H1 (cell line): ENCODE results near the gene SSH2. TPM values are rescaled to one million over a fixed set of nuclear protein-coding genes. Genes with fewer than 3 reads are reported as not detected.

Source experiments
- CTCF ChIA-PET: fragments of 300-600 bp; sonication (Branson Sonifier 250); formaldehyde crosslinking; loops from one replicate; lab custom pipeline; 2021; ENCODE audit not compliant: partially characterized antibody; lab: Charles Lee
- POLR2A ChIA-PET: fragments of 300-600 bp; sonication (Branson Sonifier 250); formaldehyde crosslinking; loops from one replicate; lab custom pipeline; 2021; ENCODE audit warnings: inconsistent platforms; ENCODE audit not compliant: partially characterized antibody; lab: Charles Lee
- DNase-seq, 2 experiments: peaks; one replicate each; pipeline versions ENCODE4 v3.0.0 to v3.0.0-alpha.2; 2010 to 2022; ENCODE audit warnings: low spot score in 2 of 2, low read depth in 1 of 2, mixed read lengths in 1 of 2
- FAIRE-seq: peaks from 2 replicates; lab custom pipeline; 2011; peaks lifted over from hg19 to GRCh38; lab: Jason Lieb, UNC
- H2AFZ ChIP-seq: 2 replicates; pipeline ENCODE4 v1.8.1; 2012; ENCODE audit warnings: low read length, inconsistent platforms
- H2AK5ac ChIP-seq: 2 replicates; pipeline ENCODE4 v1.6.1; 2013; ENCODE audit warnings: low read depth, low read length
- H2BK120ac ChIP-seq: replicated peaks from 2 replicates; pipeline ENCODE3; 2013; ENCODE audit warnings: low read depth, low read length, inconsistent platforms
- H2BK12ac ChIP-seq: 2 replicates; pipeline ENCODE4 v1.6.1; 2013; ENCODE audit warnings: low read depth, low read length
- H2BK15ac ChIP-seq: 2 replicates; pipeline ENCODE4 v1.6.1; 2013; ENCODE audit warnings: low read length
- H2BK20ac ChIP-seq: 2 replicates; pipeline ENCODE4 v1.6.1; 2013; ENCODE audit warnings: low read length
- H2BK5ac ChIP-seq: 2 replicates; pipeline ENCODE4 v1.6.1; 2013; ENCODE audit warnings: low read depth, low read length
- H3K14ac ChIP-seq: 2 replicates; pipeline ENCODE4 v1.6.1; 2013; ENCODE audit warnings: inconsistent platforms; ENCODE audit not compliant: insufficient read length
- H3K18ac ChIP-seq: 2 replicates; pipeline ENCODE4 v1.6.1; 2013; ENCODE audit warnings: low read length; ENCODE audit errors: extremely low read depth
- H3K23ac ChIP-seq: 2 replicates; pipeline ENCODE4 v1.6.1; 2013; ENCODE audit warnings: inconsistent platforms; ENCODE audit not compliant: insufficient read length
- H3K23me2 ChIP-seq: 2 replicates; pipeline ENCODE4 v1.6.1; 2013; ENCODE audit warnings: low read depth, low read length
- H3K27ac ChIP-seq: 2 replicates; pipeline ENCODE4 v1.6.1; 2011; ENCODE audit warnings: low read depth, low read length, inconsistent platforms
- H3K27me3 ChIP-seq, 4 experiments: replicated peaks in 1 of 4; 1 replicate in 1 of 4; 2 replicates in 3 of 4; pipeline versions ENCODE4 v1.6.1 to v1.8.1; 2011 to 2013; ENCODE audit warnings: low read length in 3 of 4, mild to moderate bottlenecking in 3 of 4, inconsistent platforms in 2 of 4, mixed read lengths in 2 of 4, moderate library complexity in 1 of 4; ENCODE audit not compliant: control insufficient read depth in 3 of 4, insufficient read depth in 3 of 4; ENCODE audit errors: extremely low read depth in 1 of 4
- H3K36me3 ChIP-seq, 4 experiments: 2 replicates each; pipeline versions ENCODE4 v1.6.1 to v1.8.1; 2011 to 2013; ENCODE audit warnings: mild to moderate bottlenecking in 4 of 4, low read length in 3 of 4, moderate library complexity in 2 of 4, control low read depth in 1 of 4, inconsistent platforms in 1 of 4; ENCODE audit not compliant: insufficient read depth in 4 of 4, control insufficient read depth in 2 of 4
- H3K4ac ChIP-seq: replicated peaks from 2 replicates; pipeline ENCODE3; 2013; ENCODE audit warnings: low read length, low read depth, mixed read lengths, inconsistent platforms; ENCODE audit not compliant: insufficient read length
- H3K4me1 ChIP-seq, 4 experiments: replicated peaks in 1 of 4; 1 replicate in 1 of 4; 2 replicates in 3 of 4; pipeline versions ENCODE4 v1.6.1 to v1.8.1; 2011 to 2013; ENCODE audit warnings: low read length in 3 of 4, inconsistent platforms in 2 of 4, mixed read lengths in 1 of 4; ENCODE audit not compliant: insufficient read depth in 4 of 4, control insufficient read depth in 3 of 4
- H3K4me2 ChIP-seq, 2 experiments: 2 replicates each; pipeline versions ENCODE4 v1.6.1 to v1.8.1; 2011 to 2013; ENCODE audit warnings: low read depth in 2 of 2, low read length in 2 of 2, control low read depth in 1 of 2, inconsistent platforms in 1 of 2, mild to moderate bottlenecking in 1 of 2; ENCODE audit not compliant: insufficient read depth in 1 of 2
- H3K4me3 ChIP-seq, 4 experiments: fragments of 200-600, 300-600 bp in 1 of 4; sonication (generic), shearing (Covaris generic), sonication (Bioruptor Twin) in 1 of 4; 2 replicates each; pipeline versions ENCODE4 v1.5.1 to v1.8.1; 2011 to 2016; ENCODE audit warnings: low read length in 4 of 4, low read depth in 3 of 4, control low read depth in 2 of 4, inconsistent platforms in 2 of 4, mild to moderate bottlenecking in 2 of 4, mixed read lengths in 1 of 4, moderate library complexity in 1 of 4; ENCODE audit not compliant: insufficient read depth in 2 of 4; ENCODE audit errors: extremely low read depth in 1 of 4
- H3K56ac ChIP-seq: replicated peaks from 2 replicates; pipeline ENCODE3; 2013; ENCODE audit warnings: low read depth, mild to moderate bottlenecking, mixed read lengths, low read length, inconsistent platforms; ENCODE audit not compliant: insufficient read length
- H3K79me1 ChIP-seq: 2 replicates; pipeline ENCODE4 v1.6.1; 2013; ENCODE audit warnings: low read depth, low read length, control low read depth
- H3K79me2 ChIP-seq, 2 experiments: 2 replicates each; pipeline versions ENCODE4 v1.6.1 to v1.8.1; 2012 to 2013; ENCODE audit warnings: low read length in 2 of 2, mild to moderate bottlenecking in 2 of 2, inconsistent platforms in 1 of 2; ENCODE audit not compliant: insufficient read depth in 2 of 2, control insufficient read depth in 1 of 2
- H3K9ac ChIP-seq, 4 experiments: replicated peaks in 1 of 4; 1 replicate in 1 of 4; 2 replicates in 3 of 4; pipeline versions ENCODE4 v1.6.1 to v1.8.1; 2011 to 2013; ENCODE audit warnings: low read depth in 3 of 4, low read length in 3 of 4, control low read depth in 2 of 4, mild to moderate bottlenecking in 2 of 4, moderate library complexity in 2 of 4, inconsistent platforms in 1 of 4; ENCODE audit errors: extremely low read depth in 1 of 4
- H3K9me3 ChIP-seq, 2 experiments: 2 replicates each; pipeline versions ENCODE4 v1.6.1 to v1.8.1; 2012 to 2013; ENCODE audit warnings: mild to moderate bottlenecking in 2 of 2, moderate library complexity in 2 of 2, control low read depth in 1 of 2, inconsistent platforms in 1 of 2, low read depth in 1 of 2, low read length in 1 of 2, mixed read lengths in 1 of 2; ENCODE audit not compliant: insufficient read depth in 2 of 2
- H4K20me1 ChIP-seq, 2 experiments: replicated peaks in 1 of 2; 2 replicates each; pipeline versions ENCODE3 to v1.8.1; 2011 to 2013; ENCODE audit warnings: inconsistent platforms in 2 of 2, low read length in 2 of 2, mild to moderate bottlenecking in 1 of 2; ENCODE audit not compliant: insufficient read depth in 2 of 2, control insufficient read depth in 1 of 2
- H4K5ac ChIP-seq: 2 replicates; pipeline ENCODE4 v1.6.1; 2013; ENCODE audit warnings: low read length, low read depth, mixed read lengths, inconsistent platforms; ENCODE audit not compliant: insufficient read length
- H4K8ac ChIP-seq: 2 replicates; pipeline ENCODE4 v1.8.0; 2013; ENCODE audit warnings: mild to moderate bottlenecking, moderate library complexity, low read length, inconsistent platforms; ENCODE audit not compliant: insufficient read depth; ENCODE audit errors: extremely low read depth
- H4K91ac ChIP-seq: replicated peaks from 2 replicates; pipeline ENCODE3; 2013; ENCODE audit warnings: low read length, mixed read lengths, inconsistent platforms; ENCODE audit not compliant: insufficient read length
- CEBPB ChIP-seq: IDR thresholded peaks from 2 replicates; pipeline ENCODE4 v1.6.1; 2012; ENCODE audit warnings: low read depth, low read length
- EP300 ChIP-seq, 2 experiments: IDR thresholded peaks; 1 replicate in 1 of 2; 2 replicates in 1 of 2; pipeline ENCODE4 v1.6.1; 2011 to 2012; ENCODE audit warnings: low read depth in 2 of 2, low read length in 2 of 2, mild to moderate bottlenecking in 2 of 2, borderline replicate concordance in 1 of 2, inconsistent platforms in 1 of 2, moderate library complexity in 1 of 2
- HDAC2 ChIP-seq, 2 experiments: fragments of 300-600 bp in 1 of 2; sonication (generic) in 1 of 2; IDR thresholded peaks; 2 replicates each; pipeline ENCODE4 v1.6.1; 2011 to 2012; ENCODE audit warnings: low read depth in 2 of 2, low read length in 2 of 2, mild to moderate bottlenecking in 2 of 2, moderate library complexity in 2 of 2, borderline replicate concordance in 1 of 2, inconsistent platforms in 1 of 2
- MAFK ChIP-seq: IDR thresholded peaks from 2 replicates; pipeline ENCODE4 v1.6.1; 2012; ENCODE audit warnings: low read depth, mild to moderate bottlenecking, improper control_type of control experiment, low read length
- MAX ChIP-seq: IDR thresholded peaks from 2 replicates; pipeline ENCODE4 v1.6.1; 2012; ENCODE audit warnings: inconsistent platforms
- RBBP5 ChIP-seq: IDR thresholded peaks from 2 replicates; pipeline ENCODE4 v1.7.1; 2012; ENCODE audit warnings: low read depth, mild to moderate bottlenecking, inconsistent platforms, low read length, moderate library complexity, borderline replicate concordance
- RFX5 ChIP-seq: IDR thresholded peaks from 2 replicates; pipeline ENCODE4 v1.6.1; 2011; ENCODE audit warnings: low read depth, low read length, improper control_type of control experiment, borderline replicate concordance
- SAP30 ChIP-seq: fragments of 300-600 bp; sonication (generic); IDR thresholded peaks from 2 replicates; pipeline ENCODE4 v1.7.1; 2012; ENCODE audit warnings: low read length, moderate library complexity, mild to moderate bottlenecking, inconsistent platforms; ENCODE audit not compliant: insufficient read depth, insufficient replicate concordance
- SIRT6 ChIP-seq: IDR thresholded peaks from one replicate; pipeline ENCODE4 v1.7.1; 2012; ENCODE audit warnings: low read length, inconsistent platforms
- SIX5 ChIP-seq: IDR thresholded peaks from 2 replicates; pipeline ENCODE4 v1.6.1; 2011; ENCODE audit warnings: mild to moderate bottlenecking, low read depth, low read length
- SUZ12 ChIP-seq: fragments of 200-600 bp; sonication (generic); IDR thresholded peaks from 2 replicates; pipeline ENCODE4 v1.6.1; 2012; ENCODE audit warnings: mild to moderate bottlenecking, inconsistent platforms, low read length, moderate library complexity, mixed read lengths
- ZNF274 ChIP-seq: IDR thresholded peaks from 2 replicates; pipeline ENCODE4 v1.7.0; 2012; ENCODE audit warnings: low read length, borderline replicate concordance; ENCODE audit errors: extremely low read depth
- WGBS, 2 experiments: shearing (Covaris generic) in 1 of 2; methylation state at CpG; one replicate each; pipeline versions ENCODE4 v1.1.6 to v1.1.7; 2013 to 2015; ENCODE audit warnings: low lambda C conversion rate in 2 of 2, mixed read lengths in 2 of 2, inconsistent platforms in 1 of 2, low coverage in 1 of 2, missing lambda C conversion rate in 1 of 2; ENCODE audit not compliant: insufficient replicate concordance in 2 of 2, insufficient coverage in 1 of 2, insufficient read length in 1 of 2; ENCODE audit errors: extremely low coverage in 1 of 2, missing lambda C conversion rate in 1 of 2; 5-methylcytosine and 5-hydroxymethylcytosine counted together
- polyA plus RNA-seq, 7 experiments: library from polyadenylated mRNA; depleted of rRNA in 3 of 7; stranded (reverse) in 5 of 7; unstranded in 2 of 7; fragments of >200 nt in 5 of 7; fragments of 200-250 nt in 2 of 7; gene quantifications; 1 replicate in 5 of 7; 2 replicates in 1 of 7; 4 replicates in 1 of 7; pipeline versions ENCODE4 v1.2.1 to v1.2.3, GENCODE V29; 2011 to 2013; ENCODE audit warnings: missing spikeins in 2 of 7, mixed read lengths in 2 of 7
- total RNA-seq: library from RNA; stranded (reverse); fragmentation: NEBNext Ultra II Directional; extraction: Animal tissue kit (Norgen Biotek cat#: 25700); gene quantifications from 2 replicates; pipeline ENCODE4 v1.2.1, GENCODE V29; 2021
- TF ChIP-seq, protein P1 (sequence below): IDR thresholded peaks from 2 replicates; pipeline ENCODE4 v1.6.1; 2011; ENCODE audit warnings: low read depth, mild to moderate bottlenecking, low read length; ENCODE audit not compliant: insufficient read depth

The SSH2 gene
- total and polyA plus RNA-seq, 2 of the 8 experiments (the other 6 are each of a cell fraction or from before 2014, with no cell fraction given), result 5.2 to 15.9 TPM

- H3K27ac ChIP-seq, result no peak overlapping the region
- no peak overlapping the region for H4K5ac ChIP-seq
- no peak overlapping the region for H2BK5ac ChIP-seq
- H4K91ac ChIP-seq, result no peak overlapping the region
- H3K9me3 ChIP-seq, result no peaks in the 10 kb centered on the region
- H3K4ac ChIP-seq, result no peak overlapping the region
- no peak overlapping the region for H3K14ac ChIP-seq
- no peak overlapping the region for H2BK15ac ChIP-seq
- no peaks in the 10 kb centered on the region; a peak in 1 of 7 replicates for H3K4me1 ChIP-seq
- ChIA-PET CTCF (interaction anchor here (0.7 to 1.0 kb wide), 2 partner anchors 21 to 132 kb away, joined by 3 read pairs; no protein-coding TSS in a partner anchor), POLR2A (no interaction called here)
- no peaks in the 10 kb centered on the region for H3K79me1 ChIP-seq
- no peak for DNase-seq
- no peak overlapping the region for H3K18ac ChIP-seq
- H3K56ac ChIP-seq, result no peak overlapping the region
- H4K8ac ChIP-seq, result no peak overlapping the region
- no peaks in the 10 kb centered on the region for H4K20me1 ChIP-seq
- H2BK120ac ChIP-seq, result no peak overlapping the region
- H2BK20ac ChIP-seq, result no peak overlapping the region
- no peak overlapping the region for H2AK5ac ChIP-seq
- H2BK12ac ChIP-seq, result no peak overlapping the region
- no peaks in the 10 kb centered on the region for H3K36me3 ChIP-seq
- FAIRE-seq, result no peak
- no peaks in the 10 kb centered on the region for H3K23me2 ChIP-seq
- H3K9ac ChIP-seq, result no peak overlapping the region
- no peak overlapping the region for H3K4me2 ChIP-seq
- no peak overlapping the region for H2AFZ ChIP-seq
- WGBS, 2 experiments, result 79% methylated on average over 1 of the region's 1 CpG; no CpG with 5 or more reads in 1 of the 2 experiments
- no peaks in the 10 kb centered on the region for H3K79me2 ChIP-seq
- no peaks in the 10 kb centered on the region for H3K27me3 ChIP-seq
- H3K4me3 ChIP-seq, result no peak overlapping the region
- no peak overlapping the region for H3K23ac ChIP-seq
- no peak for TF ChIP-seq SIRT6
- no peak for TF ChIP-seq HDAC2 (IDR thresholded peaks at IDR 0.05; ENCODE audit: borderline replicate concordance in 1 of 2, low read depth in 2 of 2, low read length in 2 of 2)
- no peak for TF ChIP-seq ZNF274
- TF ChIP-seq EP300 (IDR thresholded peaks at IDR 0.05; ENCODE audit: borderline replicate concordance in 1 of 2, low read depth in 2 of 2, low read length in 2 of 2), result no peak
- no peak for TF ChIP-seq RBBP5
- no peak for TF ChIP-seq SIX5
- TF ChIP-seq CEBPB, result no peak
- TF ChIP-seq, protein P1, sequence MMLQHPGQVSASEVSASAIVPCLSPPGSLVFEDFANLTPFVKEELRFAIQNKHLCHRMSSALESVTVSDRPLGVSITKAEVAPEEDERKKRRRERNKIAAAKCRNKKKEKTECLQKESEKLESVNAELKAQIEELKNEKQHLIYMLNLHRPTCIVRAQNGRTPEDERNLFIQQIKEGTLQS, result no peak
- no peak for TF ChIP-seq MAFK
- TF ChIP-seq RFX5, result no peak
- no peak for TF ChIP-seq SUZ12
- TF ChIP-seq MAX, result no peak
- TF ChIP-seq SAP30, result no peak
These were observed 158.5 kb downstream of the SSH2 start for GRCh38 chr17:29771546-29771945.
